ENCODE measurements around the gene RCAN2.

RCAN2 gene

GRCh38 chr6:46265373-46265772 lies 225.9 kb downstream of the RCAN2 start:
- TF ChIP-seq REST (IDR thresholded peaks at IDR 0.05; ENCODE audit: insufficient read depth in 1 of 2, low read depth in 2 of 2, low read length in 2 of 2), result no peak
- TF ChIP-seq FOXP2 (optimal IDR thresholded peaks at IDR 0.05; ENCODE audit: borderline replicate concordance, extremely low read depth, extremely low read length, insufficient read depth), result no peak
- no peak for TF ChIP-seq POLR2AphosphoS5 (IDR thresholded peaks at IDR 0.05; ENCODE audit: low read depth, low read length)
- no peak for TF ChIP-seq SIN3A (IDR thresholded peaks at IDR 0.05; ENCODE audit: borderline replicate concordance, insufficient read depth, low read length)
- TF ChIP-seq TAF1 (IDR thresholded peaks at IDR 0.05; ENCODE audit: borderline replicate concordance, insufficient read depth, low read length), result no peak

GRCh38 chr6:46263707-46264086 lies 227.6 kb downstream of the RCAN2 start:
- no peak for TF ChIP-seq TAF1 (IDR thresholded peaks at IDR 0.05; ENCODE audit: borderline replicate concordance, insufficient read depth, low read length)
- no peak for TF ChIP-seq POLR2AphosphoS5 (IDR thresholded peaks at IDR 0.05; ENCODE audit: low read depth, low read length)
- TF ChIP-seq REST (IDR thresholded peaks at IDR 0.05; ENCODE audit: insufficient read depth in 1 of 2, low read depth in 2 of 2, low read length in 2 of 2), result no peak
- TF ChIP-seq SIN3A (IDR thresholded peaks at IDR 0.05; ENCODE audit: borderline replicate concordance, insufficient read depth, low read length), result no peak
- no peak for TF ChIP-seq FOXP2 (optimal IDR thresholded peaks at IDR 0.05; ENCODE audit: borderline replicate concordance, extremely low read depth, extremely low read length, insufficient read depth)

GRCh38 chr6:46262928-46263706 lies 228.1 kb downstream of the RCAN2 start:
- no peak for TF ChIP-seq FOXP2 (optimal IDR thresholded peaks at IDR 0.05; ENCODE audit: borderline replicate concordance, extremely low read depth, extremely low read length, insufficient read depth)
- TF ChIP-seq SIN3A (IDR thresholded peaks at IDR 0.05; ENCODE audit: borderline replicate concordance, insufficient read depth, low read length), result no peak
- no peak for TF ChIP-seq REST (IDR thresholded peaks at IDR 0.05; ENCODE audit: insufficient read depth in 1 of 2, low read depth in 2 of 2, low read length in 2 of 2)
- no peak for TF ChIP-seq POLR2AphosphoS5 (IDR thresholded peaks at IDR 0.05; ENCODE audit: low read depth, low read length)
- no peak for TF ChIP-seq TAF1 (IDR thresholded peaks at IDR 0.05; ENCODE audit: borderline replicate concordance, insufficient read depth, low read length)

GRCh38 chr6:46258249-46258648 lies 233.0 kb downstream of the RCAN2 start:
- TF ChIP-seq REST (IDR thresholded peaks at IDR 0.05; ENCODE audit: insufficient read depth in 1 of 2, low read depth in 2 of 2, low read length in 2 of 2), result no peak
- no peak for TF ChIP-seq FOXP2 (optimal IDR thresholded peaks at IDR 0.05; ENCODE audit: borderline replicate concordance, extremely low read depth, extremely low read length, insufficient read depth)
- no peak for TF ChIP-seq SIN3A (IDR thresholded peaks at IDR 0.05; ENCODE audit: borderline replicate concordance, insufficient read depth, low read length)
- TF ChIP-seq TAF1 (IDR thresholded peaks at IDR 0.05; ENCODE audit: borderline replicate concordance, insufficient read depth, low read length), result no peak
- no peak for TF ChIP-seq POLR2AphosphoS5 (IDR thresholded peaks at IDR 0.05; ENCODE audit: low read depth, low read length)

Measured in PFSK-1 (cell line).